IMR-90 (cell line): Measurements from ENCODE around the gene SLC12A8.

Experiments
- CEBPB ChIP-seq: IDR thresholded peaks from 2 replicates; pipeline ENCODE4 v1.6.1; 2012; ENCODE audit warnings: low read depth, low read length, improper control_type of control experiment
- CTCF ChIP-seq: conservative IDR thresholded peaks from 2 replicates; pipeline ENCODE4 v1.5.1; 2012; ENCODE audit warnings: mild to moderate bottlenecking, low read depth, low read length, improper control_type of control experiment
- FOS ChIP-seq: fragments of 150-350 bp; IDR thresholded peaks from 2 replicates; pipeline ENCODE4 v1.6.1; 2016; ENCODE audit warnings: low read depth, low read length
- MAZ ChIP-seq: IDR thresholded peaks from 2 replicates; pipeline ENCODE4 v1.6.1; 2012; ENCODE audit warnings: low read depth, mild to moderate bottlenecking, low read length, improper control_type of control experiment, moderate library complexity, borderline replicate concordance
- NFE2L2 ChIP-seq: fragments of 150-350 bp; IDR thresholded peaks from 2 replicates; pipeline ENCODE4 v1.6.1; 2016; ENCODE audit warnings: low read depth, mild to moderate bottlenecking, low read length
- POLR2A ChIP-seq: IDR thresholded peaks from 2 replicates; pipeline ENCODE4 v1.6.1; 2012; ENCODE audit warnings: mild to moderate bottlenecking, low read depth, low read length
- RAD21 ChIP-seq: IDR thresholded peaks from 2 replicates; pipeline ENCODE4 v1.6.1; 2012; ENCODE audit warnings: low read length, improper control_type of control experiment
- RCOR1 ChIP-seq: IDR thresholded peaks from 2 replicates; pipeline ENCODE4 v1.6.1; 2012; ENCODE audit warnings: mild to moderate bottlenecking, low read length, improper control_type of control experiment; ENCODE audit not compliant: insufficient replicate concordance
- RFX5 ChIP-seq: IDR thresholded peaks from 2 replicates; pipeline ENCODE4 v1.8.0; 2012; ENCODE audit warnings: low read depth, mild to moderate bottlenecking, low read length, moderate library complexity
- SMC3 ChIP-seq: fragments of 150-350 bp; IDR thresholded peaks from 2 replicates; pipeline ENCODE4 v1.6.1; 2016; ENCODE audit warnings: low read depth, mild to moderate bottlenecking, antibody characterized with exemption, low read length, moderate library complexity
- TF ChIP-seq, protein P1 (sequence below): fragments of 150-350 bp; IDR thresholded peaks from 2 replicates; pipeline ENCODE4 v1.6.1; 2017; ENCODE audit warnings: mild to moderate bottlenecking, antibody characterized with exemption, low read length, low read depth

DNA sequence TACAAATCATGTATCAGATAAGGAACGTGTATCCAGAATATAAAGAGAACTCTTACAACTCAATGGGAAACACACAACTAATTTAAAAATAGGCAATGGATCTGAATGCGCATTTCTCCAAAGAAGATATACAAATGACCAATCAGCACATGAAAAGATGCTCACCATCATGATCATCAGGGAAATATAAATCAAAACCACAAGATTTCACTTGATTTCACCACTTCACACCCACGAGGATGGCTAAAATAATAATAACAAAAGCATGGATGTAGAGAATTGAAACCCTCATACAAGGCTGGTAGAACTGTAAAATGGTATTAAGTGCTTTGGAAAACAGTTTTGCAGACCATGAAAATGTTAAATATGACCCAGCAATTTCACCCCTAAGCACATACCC lies 26.7 kb upstream of the SLC12A8 start:
- TF ChIP-seq, protein P1, sequence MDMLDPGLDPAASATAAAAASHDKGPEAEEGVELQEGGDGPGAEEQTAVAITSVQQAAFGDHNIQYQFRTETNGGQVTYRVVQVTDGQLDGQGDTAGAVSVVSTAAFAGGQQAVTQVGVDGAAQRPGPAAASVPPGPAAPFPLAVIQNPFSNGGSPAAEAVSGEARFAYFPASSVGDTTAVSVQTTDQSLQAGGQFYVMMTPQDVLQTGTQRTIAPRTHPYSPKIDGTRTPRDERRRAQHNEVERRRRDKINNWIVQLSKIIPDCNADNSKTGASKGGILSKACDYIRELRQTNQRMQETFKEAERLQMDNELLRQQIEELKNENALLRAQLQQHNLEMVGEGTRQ, result no peak
- TF ChIP-seq CTCF (no peak), POLR2A (no peak), RAD21 (no peak), MAZ (no peak), CEBPB (no peak), SMC3 (no peak), RCOR1 (no peak), NFE2L2 (no peak), FOS (no peak), RFX5 (no peak)
